HEK293 (cell line): Measurements from ENCODE around the gene CRY2.
"Not testable (repeated sequence)": the region's sequence is repeated elsewhere in the genome, so short reads cannot be mapped to it uniquely, and the experiment has no call there.

Source experiments
- CTCF ChIA-PET: fragments of 350-600 bp; formaldehyde crosslinking; extraction: SDS; loops from one replicate; lab custom pipeline; 2021; ENCODE audit warnings: antibody characterized with exemption; lab: Yijun Ruan, JAX
- POLR2A ChIA-PET: fragments of 300-600 bp; formaldehyde crosslinking; extraction: SDS; loops from one replicate; lab custom pipeline; 2020; ENCODE audit warnings: antibody characterized with exemption, inconsistent platforms; lab: Yijun Ruan, JAX
- H3K27ac ChIP-seq: fragments of 200-500 bp; sonication (Bioruptor generic); 2 replicates; pipeline ENCODE4 v1.5.1; 2014; ENCODE audit warnings: low read depth, low read length, control low read depth, inconsistent platforms; ENCODE audit errors: extremely low read depth
- H3K36me3 ChIP-seq, 2 experiments: fragments of 200-500 bp in 1 of 2; sonication (Bioruptor generic) in 1 of 2; 1 replicate in 1 of 2; 2 replicates in 1 of 2; pipeline ENCODE4 v1.5.1; 2014 to 2017; ENCODE audit warnings: inconsistent platforms in 2 of 2, low read length in 2 of 2; ENCODE audit not compliant: control insufficient read depth in 2 of 2, insufficient read depth in 1 of 2
- H3K4me1 ChIP-seq: fragments of 200-500 bp; sonication (Bioruptor generic); 2 replicates; pipeline ENCODE4 v1.5.1; 2014; ENCODE audit warnings: mild to moderate bottlenecking, low read length, inconsistent platforms; ENCODE audit not compliant: control insufficient read depth, insufficient read depth
- H3K4me3 ChIP-seq: 2 replicates; pipeline ENCODE4 v1.5.1; 2011; ENCODE audit warnings: low read depth, mild to moderate bottlenecking, control low read depth, low read length, moderate library complexity
- H3K9me3 ChIP-seq: fragments of 200-500 bp; sonication (Bioruptor generic); 2 replicates; pipeline ENCODE4 v1.5.1; 2014; ENCODE audit warnings: low read depth, low read length, inconsistent platforms; ENCODE audit not compliant: control insufficient read depth, insufficient read depth
- SCRT2 ChIP-seq: fragments of 450-650 bp; formaldehyde crosslinking; IDR thresholded peaks from 2 replicates; pipeline ENCODE4 v1.5.1; 2016; ENCODE audit warnings: missing biosample characterization, missing genetic modification characterization
- YY1 ChIP-seq: fragments of 450-650 bp; formaldehyde crosslinking; IDR thresholded peaks from 2 replicates; pipeline ENCODE4 v1.5.1; 2018; ENCODE audit warnings: missing biosample characterization, missing genetic modification characterization
- ZBTB21 ChIP-seq: fragments of 450-650 bp; formaldehyde crosslinking; IDR thresholded peaks from 2 replicates; pipeline ENCODE4 v1.5.1; 2017; ENCODE audit warnings: missing biosample characterization, missing genetic modification characterization
- ZIC2 ChIP-seq: fragments of 450-650 bp; formaldehyde crosslinking; IDR thresholded peaks from 2 replicates; pipeline ENCODE4 v1.5.1; 2016; ENCODE audit warnings: missing biosample characterization, missing genetic modification characterization
- ZNF18 ChIP-seq: fragments of 450-650 bp; formaldehyde crosslinking; IDR thresholded peaks from 2 replicates; pipeline ENCODE4 v1.5.1; 2016; ENCODE audit warnings: missing biosample characterization, missing genetic modification characterization
- ZNF184 ChIP-seq: fragments of 450-650 bp; IDR thresholded peaks from 2 replicates; pipeline ENCODE4 v1.5.1; 2018; ENCODE audit warnings: missing biosample characterization, mild to moderate bottlenecking, missing genetic modification characterization
- ZNF223 ChIP-seq: fragments of 450-650 bp; formaldehyde crosslinking; IDR thresholded peaks from 2 replicates; pipeline ENCODE4 v1.5.1; 2016; ENCODE audit warnings: missing biosample characterization, missing genetic modification characterization
- ZNF266 ChIP-seq: fragments of 450-650 bp; formaldehyde crosslinking; IDR thresholded peaks from 2 replicates; pipeline ENCODE4 v1.5.1; 2016; ENCODE audit warnings: missing biosample characterization, missing genetic modification characterization, low read depth
- ZNF366 ChIP-seq: fragments of 450-650 bp; formaldehyde crosslinking; conservative IDR thresholded peaks from 2 replicates; pipeline ENCODE4 v1.5.1; 2016; ENCODE audit warnings: missing biosample characterization, missing genetic modification characterization
- ZNF37A ChIP-seq: fragments of 450-650 bp; IDR thresholded peaks from 2 replicates; pipeline ENCODE4 v1.5.1; 2018; ENCODE audit warnings: missing biosample characterization, missing genetic modification characterization
- ZNF560 ChIP-seq: fragments of 450-650 bp; formaldehyde crosslinking; IDR thresholded peaks from 2 replicates; pipeline ENCODE4 v1.5.1; 2017; ENCODE audit warnings: missing biosample characterization, missing genetic modification characterization, borderline replicate concordance
- ZNF623 ChIP-seq: fragments of 450-650 bp; formaldehyde crosslinking; IDR thresholded peaks from 2 replicates; pipeline ENCODE4 v1.5.1; 2016; ENCODE audit warnings: missing biosample characterization, missing genetic modification characterization
- ZNF626 ChIP-seq: fragments of 450-650 bp; sonication (Bioruptor Pico); formaldehyde crosslinking; IDR thresholded peaks from 2 replicates; pipeline ENCODE4 v1.5.1; 2018; ENCODE audit warnings: missing biosample characterization, missing genetic modification characterization, inconsistent platforms
- ZNF701 ChIP-seq: fragments of 450-650 bp; formaldehyde crosslinking; IDR thresholded peaks from 2 replicates; pipeline ENCODE4 v1.5.1; 2016; ENCODE audit warnings: missing biosample characterization, missing genetic modification characterization
- ZNF785 ChIP-seq: fragments of 450-650 bp; formaldehyde crosslinking; IDR thresholded peaks from 2 replicates; pipeline ENCODE4 v1.5.1; 2016; ENCODE audit warnings: missing biosample characterization, missing genetic modification characterization
- ZNF791 ChIP-seq: fragments of 450-650 bp; formaldehyde crosslinking; IDR thresholded peaks from 2 replicates; pipeline ENCODE4 v1.5.1; 2016; ENCODE audit warnings: missing biosample characterization, missing genetic modification characterization
- ZNF830 ChIP-seq: fragments of 450-650 bp; IDR thresholded peaks from 2 replicates; pipeline ENCODE4 v1.5.0; 2018; ENCODE audit warnings: missing biosample characterization, missing genetic modification characterization, low read depth, mild to moderate bottlenecking, moderate library complexity
- ZNF843 ChIP-seq: fragments of 450-650 bp; formaldehyde crosslinking; IDR thresholded peaks from 2 replicates; pipeline ENCODE4 v1.5.1; 2016; ENCODE audit warnings: missing biosample characterization, missing genetic modification characterization
- TF ChIP-seq, protein P1 (sequence below): sonication (generic); formaldehyde crosslinking; IDR thresholded peaks from 2 replicates; pipeline ENCODE4 v1.8.1; 2022; ENCODE audit warnings: mild to moderate bottlenecking, moderate library complexity, missing genetic modification reagents

CRY2 gene

DNA sequence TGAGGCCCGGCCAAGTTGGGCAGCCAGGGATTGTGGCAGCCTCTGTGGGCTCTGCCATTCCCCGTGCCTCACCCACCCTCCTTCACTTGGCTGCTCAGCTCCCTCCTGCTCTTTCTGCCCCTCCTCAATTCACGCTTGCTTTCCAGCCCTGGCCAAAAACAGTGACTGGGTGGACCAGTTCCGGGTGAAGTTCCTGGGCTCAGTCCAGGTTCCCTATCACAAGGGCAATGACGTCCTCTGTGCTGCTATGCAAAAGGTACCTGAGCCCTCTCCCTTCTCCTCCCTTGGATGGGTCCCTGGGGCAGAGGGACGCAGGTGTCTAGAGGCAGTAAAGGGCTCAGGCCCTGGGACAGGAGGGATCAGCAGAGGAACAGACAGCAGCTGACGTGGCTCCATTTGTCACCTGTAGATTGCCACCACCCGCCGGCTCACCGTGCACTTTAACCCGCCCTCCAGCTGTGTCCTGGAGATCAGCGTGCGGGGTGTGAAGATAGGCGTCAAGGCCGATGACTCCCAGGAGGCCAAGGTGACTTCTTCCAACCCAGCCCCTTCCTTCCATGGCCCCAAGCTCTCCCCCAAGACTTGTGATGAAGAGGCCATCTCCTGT is 57.1 kb downstream of the CRY2 start:
- ChIA-PET CTCF (no interaction called here), POLR2A (no interaction called here)
- Histone ChIP-seq H3K4me1 (no peaks in the 10 kb centered on the region), H3K4me3 (no peak overlapping the region), H3K27ac (no peak overlapping the region), H3K9me3 (no peaks in the 10 kb centered on the region), H3K36me3 (peaks cover 0 to 34% of the 10 kb centered on the region in 2 experiments; a peak in 1 of 3 replicates)
- TF ChIP-seq ZNF830 (tag by site-specific recombination) = no peak
- TF ChIP-seq SCRT2 (tag by site-specific recombination) = peak; percentile 41; the same call in 1 of the 2 replicates
- TF ChIP-seq ZNF843 = no peak
- TF ChIP-seq ZNF266 (tag by site-specific recombination) = no peak

DNA sequence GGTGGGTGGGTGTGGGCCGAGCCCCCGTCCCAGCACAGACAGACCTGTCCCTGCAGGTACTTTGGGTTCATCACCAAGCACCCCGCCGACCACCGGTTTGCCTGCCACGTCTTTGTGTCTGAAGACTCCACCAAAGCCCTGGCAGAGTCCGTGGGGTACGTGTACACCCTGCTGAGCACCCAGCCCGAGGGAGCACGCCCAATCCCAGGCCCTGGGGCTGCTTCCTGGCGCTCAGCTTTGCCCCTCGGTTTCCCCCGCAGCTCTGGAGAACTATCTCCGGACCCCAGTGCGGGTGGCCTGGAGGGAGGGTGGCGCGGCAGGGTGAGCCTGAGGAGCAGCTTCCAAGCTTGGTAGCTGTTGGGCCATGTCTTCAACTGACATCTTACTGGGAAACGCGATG is 57.8 kb downstream of the CRY2 start:
- CTCF ChIA-PET = no interaction called here

GRCh38 chr11:45905576-45905975 is 58.3 kb downstream of the CRY2 start:
- H3K27ac ChIP-seq, H3K4me1 ChIP-seq, H3K9me3 ChIP-seq, H3K4me3 ChIP-seq, CTCF ChIA-PET, POLR2A ChIA-PET: not testable (repeated sequence)
- peaks cover 0 to 46% of the 10 kb centered on the region in 2 experiments; a peak in 1 of 3 replicates for H3K36me3 ChIP-seq

More for the DNA sequence above, 57.8 kb downstream of the CRY2 start:
- H3K36me3 ChIP-seq = peaks cover 0 to 41% of the 10 kb centered on the region in 2 experiments; a peak in 1 of 3 replicates
- no peaks in the 10 kb centered on the region for H3K4me1 ChIP-seq
- POLR2A ChIA-PET = no interaction called here
- H3K27ac ChIP-seq = no peak overlapping the region
- no peak overlapping the region for H3K4me3 ChIP-seq
- no peaks in the 10 kb centered on the region for H3K9me3 ChIP-seq
- no peak for TF ChIP-seq ZNF184
- TF ChIP-seq ZNF626 (tag by site-specific recombination) = no peak
- TF ChIP-seq ZNF623 (tag by site-specific recombination) = no peak
- TF ChIP-seq ZNF560 (tag by site-specific recombination) = no peak
- no peak for TF ChIP-seq ZNF791 (tag by site-specific recombination)
- TF ChIP-seq ZNF366 = no peak
- TF ChIP-seq, protein P1, sequence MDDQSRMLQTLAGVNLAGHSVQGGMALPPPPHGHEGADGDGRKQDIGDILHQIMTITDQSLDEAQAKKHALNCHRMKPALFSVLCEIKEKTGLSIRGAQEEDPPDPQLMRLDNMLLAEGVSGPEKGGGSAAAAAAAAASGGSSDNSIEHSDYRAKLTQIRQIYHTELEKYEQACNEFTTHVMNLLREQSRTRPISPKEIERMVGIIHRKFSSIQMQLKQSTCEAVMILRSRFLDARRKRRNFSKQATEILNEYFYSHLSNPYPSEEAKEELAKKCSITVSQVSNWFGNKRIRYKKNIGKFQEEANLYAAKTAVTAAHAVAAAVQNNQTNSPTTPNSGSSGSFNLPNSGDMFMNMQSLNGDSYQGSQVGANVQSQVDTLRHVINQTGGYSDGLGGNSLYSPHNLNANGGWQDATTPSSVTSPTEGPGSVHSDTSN = no peak
- TF ChIP-seq ZNF701 (tag by site-specific recombination) = no peak
- no peak for TF ChIP-seq ZNF18 (tag by site-specific recombination)
- TF ChIP-seq ZNF37A (tag by site-specific recombination) = no peak
- no peak for TF ChIP-seq ZNF843
- TF ChIP-seq ZIC2 (tag by site-specific recombination) = no peak
- TF ChIP-seq ZNF785 (tag by site-specific recombination) = no peak
- no peak for TF ChIP-seq ZBTB21
- TF ChIP-seq YY1 = no peak
- no peak for TF ChIP-seq ZNF223
